IMR-90 (cell line): ENCODE results near the gene PNPLA5. TPM values are rescaled to one million over a fixed set of nuclear protein-coding genes. Genes with fewer than 3 reads are reported as not detected.

Experiments used
- ATAC-seq: fragments of 200-7000 bp; cut with Tn5 transposase; 2 replicates; pipeline ENCODE4 v1.9.1; 2020; ENCODE audit warnings: low read depth, mild to moderate bottlenecking, moderate library complexity
- Bru-seq: library from RNA; stranded (reverse); fragments of 400-500 nt; gene quantifications from one replicate; lab custom pipeline; 2021; lab: Mats Ljungman, UMichigan
- BruChase-seq, 2 experiments: library from RNA; stranded (reverse); fragments of 400-500 nt; gene quantifications; one replicate each; lab custom pipeline; 2021; lab: Mats Ljungman, UMichigan
- BruUV-seq: library from RNA; stranded (reverse); fragments of 400-500 nt; replicated peaks from 2 replicates; lab custom pipeline; 2021; lab: Mats Ljungman, UMichigan
- CTCF ChIA-PET: fragments of 300-600 bp; formaldehyde crosslinking; extraction: SDS; loops from one replicate; lab custom pipeline; 2021; ENCODE audit warnings: antibody characterized with exemption; lab: Yijun Ruan, JAX
- POLR2A ChIA-PET: fragments of 300-600 bp; sonication (Branson Sonifier 250); formaldehyde crosslinking; loops from one replicate; lab custom pipeline; 2022; ENCODE audit warnings: antibody characterized with exemption; ENCODE audit not compliant: unreplicated experiment; lab: Charles Lee
- DNase-seq: peaks from one replicate; pipeline ENCODE4 v3.0.0; 2013
- H2AFZ ChIP-seq: replicated peaks from 2 replicates; pipeline ENCODE3; 2013; ENCODE audit warnings: low read length, mild to moderate bottlenecking; ENCODE audit not compliant: poor library complexity
- H2AK5ac ChIP-seq: 2 replicates; pipeline ENCODE4 v1.6.1; 2013; ENCODE audit warnings: low read depth, low read length, inconsistent platforms
- H2AK9ac ChIP-seq: replicated peaks from 2 replicates; pipeline ENCODE3; 2013; ENCODE audit warnings: mild to moderate bottlenecking, low read depth, low read length, moderate library complexity; ENCODE audit not compliant: poor library complexity
- H2BK120ac ChIP-seq: 2 replicates; pipeline ENCODE4 v1.6.1; 2013; ENCODE audit warnings: low read depth, low read length, inconsistent platforms
- H2BK15ac ChIP-seq: 3 replicates; pipeline ENCODE4 v1.6.1; 2013; ENCODE audit warnings: low read depth, low read length, inconsistent platforms
- H2BK20ac ChIP-seq: 2 replicates; pipeline ENCODE4 v1.6.1; 2013; ENCODE audit warnings: low read depth, mild to moderate bottlenecking, inconsistent platforms, low read length, moderate library complexity
- H2BK5ac ChIP-seq: 2 replicates; pipeline ENCODE4 v1.6.1; 2013; ENCODE audit warnings: mild to moderate bottlenecking, low read depth, low read length, inconsistent platforms; ENCODE audit not compliant: poor library complexity, severe bottlenecking
- H3K14ac ChIP-seq: replicated peaks from 2 replicates; pipeline ENCODE4 v1.6.1; 2013; ENCODE audit warnings: low read depth, low read length, inconsistent platforms
- H3K18ac ChIP-seq: 2 replicates; pipeline ENCODE4 v1.6.1; 2013; ENCODE audit warnings: low read depth, low read length, control low read depth
- H3K23ac ChIP-seq: 2 replicates; pipeline ENCODE4 v1.6.1; 2013; ENCODE audit warnings: low read depth, low read length, inconsistent platforms
- H3K27ac ChIP-seq: 2 replicates; pipeline ENCODE4 v1.5.1; 2013; ENCODE audit warnings: mild to moderate bottlenecking, control low read depth, low read length; ENCODE audit not compliant: insufficient read depth
- H3K27me3 ChIP-seq: 2 replicates; pipeline ENCODE4 v1.6.1; 2013; ENCODE audit warnings: low read length; ENCODE audit not compliant: control insufficient read depth, insufficient read depth
- H3K36me3 ChIP-seq: 2 replicates; pipeline ENCODE4 v1.6.1; 2013; ENCODE audit warnings: low read length, mixed read lengths; ENCODE audit not compliant: control insufficient read depth, insufficient read depth
- H3K4ac ChIP-seq: 2 replicates; pipeline ENCODE4 v1.6.1; 2013; ENCODE audit warnings: low read depth, low read length, inconsistent platforms
- H3K4me1 ChIP-seq: 2 replicates; pipeline ENCODE4 v1.6.1; 2013; ENCODE audit warnings: low read length, mixed read lengths; ENCODE audit not compliant: control insufficient read depth, insufficient read depth
- H3K4me2 ChIP-seq: 2 replicates; pipeline ENCODE4 v1.6.1; 2013; ENCODE audit warnings: low read depth, mild to moderate bottlenecking, control low read depth, low read length, moderate library complexity
- H3K4me3 ChIP-seq: 2 replicates; pipeline ENCODE4 v1.5.1; 2013; ENCODE audit warnings: low read depth, mild to moderate bottlenecking, control low read depth, low read length, moderate library complexity; ENCODE audit not compliant: insufficient read depth
- H3K56ac ChIP-seq: 2 replicates; pipeline ENCODE4 v1.6.1; 2013; ENCODE audit warnings: low read length, inconsistent platforms; ENCODE audit not compliant: insufficient read depth; ENCODE audit errors: extremely low read depth
- H3K79me1 ChIP-seq, 2 experiments: 2 replicates each; pipeline ENCODE4 v1.6.1; 2013; ENCODE audit warnings: low read length in 2 of 2, inconsistent platforms in 1 of 2, low read depth in 1 of 2
- H3K9ac ChIP-seq: 2 replicates; pipeline ENCODE4 v1.6.1; 2013; ENCODE audit warnings: low read depth, low read length, control low read depth
- H3K9me1 ChIP-seq: 2 replicates; pipeline ENCODE4 v1.6.1; 2013; ENCODE audit warnings: low read length, inconsistent platforms; ENCODE audit not compliant: insufficient read depth
- H3K9me3 ChIP-seq: 2 replicates; pipeline ENCODE4 v1.6.1; 2013; ENCODE audit warnings: low read length; ENCODE audit not compliant: control insufficient read depth, insufficient read depth
- H4K20me1 ChIP-seq: 2 replicates; pipeline ENCODE4 v1.6.1; 2013; ENCODE audit warnings: low read length, inconsistent platforms; ENCODE audit not compliant: insufficient read depth
- H4K5ac ChIP-seq: 2 replicates; pipeline ENCODE4 v1.6.1; 2013; ENCODE audit warnings: mild to moderate bottlenecking, low read depth, low read length, control low read depth
- H4K8ac ChIP-seq, 2 experiments: 2 replicates each; pipeline ENCODE4 v1.6.1; 2013; ENCODE audit warnings: low read depth in 2 of 2, low read length in 2 of 2, control low read depth in 1 of 2, inconsistent platforms in 1 of 2
- H4K91ac ChIP-seq: 2 replicates; pipeline ENCODE4 v1.6.1; 2013; ENCODE audit warnings: low read depth, low read length, inconsistent platforms; ENCODE audit not compliant: insufficient read depth
- CTCF ChIP-seq: conservative IDR thresholded peaks from 2 replicates; pipeline ENCODE4 v1.5.1; 2012; ENCODE audit warnings: mild to moderate bottlenecking, low read depth, low read length, improper control_type of control experiment
- POLR2A ChIP-seq: IDR thresholded peaks from 2 replicates; pipeline ENCODE4 v1.6.1; 2012; ENCODE audit warnings: mild to moderate bottlenecking, low read depth, low read length
- WGBS, 2 experiments: methylation state at CpG; one replicate each; pipeline versions ENCODE4 v1.1.5 to v1.1.7; 2013; ENCODE audit warnings: missing lambda C conversion rate in 2 of 2; ENCODE audit not compliant: insufficient read length in 1 of 2; ENCODE audit errors: extremely low coverage in 2 of 2; 5-methylcytosine and 5-hydroxymethylcytosine counted together
- dilution Hi-C: fragments of 300-500 bp; cut with HindIII; formaldehyde crosslinking; loops from one replicate; pipeline ENCODE4 v1.14.3; 2018; ENCODE audit warnings: low sequenced_read_pairs; ENCODE audit not compliant: unreplicated experiment
- in situ Hi-C: fragments of 300-500 bp; cut with MboI; formaldehyde crosslinking; loops from 3 replicates; pipeline ENCODE4 v1.14.3; 2019; ENCODE audit warnings: low sequenced_read_pairs, inconsistent platforms, mixed read lengths
- intact Hi-C: fragments of 100-400 bp; cut with micrococcal nuclease; formaldehyde crosslinking; loops from 2 replicates; pipeline ENCODE4 v1.10.0; 2022
- long read RNA-seq: library from polyadenylated mRNA; unstranded; transcript quantifications from one replicate; pipeline ENCODE4 v2.0.0, GENCODE V29; 2021; ENCODE audit not compliant: unreplicated experiment
- polyA plus RNA-seq, 3 experiments: library from polyadenylated mRNA; depleted of rRNA; stranded (reverse); fragments of >200 nt; gene quantifications; 2 replicates each; pipeline ENCODE4 v1.2.3, GENCODE V29; 2012; ENCODE audit warnings: low replicate concordance in 1 of 3
- total RNA-seq: library from RNA; depleted of rRNA; stranded (reverse); fragments of >200 nt; gene quantifications from 2 replicates; pipeline ENCODE4 v1.2.3, GENCODE V29; 2012; rRNA removed

Gene PNPLA5, protein sequence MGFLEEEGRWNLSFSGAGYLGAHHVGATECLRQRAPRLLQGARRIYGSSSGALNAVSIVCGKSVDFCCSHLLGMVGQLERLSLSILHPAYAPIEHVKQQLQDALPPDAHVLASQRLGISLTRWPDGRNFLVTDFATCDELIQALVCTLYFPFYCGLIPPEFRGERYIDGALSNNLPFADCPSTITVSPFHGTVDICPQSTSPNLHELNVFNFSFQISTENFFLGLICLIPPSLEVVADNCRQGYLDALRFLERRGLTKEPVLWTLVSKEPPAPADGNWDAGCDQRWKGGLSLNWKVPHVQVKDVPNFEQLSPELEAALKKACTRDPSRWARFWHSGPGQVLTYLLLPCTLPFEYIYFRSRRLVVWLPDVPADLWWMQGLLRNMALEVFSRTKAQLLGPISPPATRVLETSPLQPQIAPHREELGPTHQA
- total RNA-seq: 0.18 TPM in 1 of 2 replicates, not detected in the other
- polyA plus RNA-seq (2012; rRNA removed): 0.13 and 0.44 TPM in 2 replicates
- 0.29 and 0.50 TPM in 2 replicates for polyA plus RNA-seq (2012; cell fraction: cytosol; rRNA removed)
- 0.65 TPM in 2 replicates for polyA plus RNA-seq (2012; cell fraction: nucleus; rRNA removed; ENCODE audit: low replicate concordance)
- Bru-seq, nascent RNA: percentile 5 among the genes with signal in this experiment
- not detected for BruChase-seq, experiment 1, labeled RNA remaining after a 6-hour chase
- percentile 19 among the genes with signal in this experiment for BruChase-seq, experiment 2, labeled RNA remaining after a 2-hour chase
- long read RNA-seq: 0 reads

- Histone ChIP-seq H3K56ac (no peak within 1 kb of the TSS), H2AK9ac (peak within 1 kb of the TSS; percentile 87), H3K27ac (no peak within 1 kb of the TSS), H3K4me2 (peak within 1 kb of the TSS; percentile 43), H3K79me1 (no peaks in the 10 kb centered on the region), H3K9me1 (no peaks in the 10 kb centered on the region), H3K9ac (no peak within 1 kb of the TSS), H2BK15ac (no peak within 1 kb of the TSS), H3K27me3 (peaks cover 32% of the 10 kb centered on the region), H3K23ac (no peak within 1 kb of the TSS), H4K5ac (no peak within 1 kb of the TSS), H3K4ac (no peak within 1 kb of the TSS), H2BK5ac (no peak within 1 kb of the TSS), H2BK20ac (no peak within 1 kb of the TSS), H3K18ac (no peak within 1 kb of the TSS), H4K20me1 (no peaks in the 10 kb centered on the region), H3K9me3 (no peaks in the 10 kb centered on the region), H4K91ac (no peak within 1 kb of the TSS), H3K14ac (no peak within 1 kb of the TSS), H4K8ac (no peak within 1 kb of the TSS), H2AK5ac (no peak within 1 kb of the TSS), H3K4me1 (no peaks in the 10 kb centered on the region; the same call in 1 of the 2 replicates), H2AFZ (peak within 1 kb of the TSS; percentile 82), H3K36me3 (no peaks in the 10 kb centered on the region), H3K4me3 (peak within 1 kb of the TSS; percentile 24), H2BK120ac (no peak within 1 kb of the TSS)
- ChIA-PET CTCF (no interaction called here), POLR2A (no interaction called here)
- in situ Hi-C loops (no loop called here), intact Hi-C loops (loop anchor here (2.0 kb wide), 1 partner anchor 55 kb away; no protein-coding TSS in a partner anchor), dilution Hi-C loops (no loop called here)
- peak; percentile 38 for DNase-seq
- peak; percentile 70 for ATAC-seq
- 2% methylated on average over 37 of the region's 72 CpGs; no CpG with 5 or more reads in 1 of the 2 experiments for WGBS, 2 experiments
- no TSS peak for BruUV-seq
- no peak for TF ChIP-seq POLR2A
- 0 out of 2 replicates have a peak, but pooled peaks have one; percentile 13 for TF ChIP-seq CTCF
Observed at GRCh38 chr22:43891360-43892182, at the start of gene PNPLA5. Gene PNPLA5, minus strand, starts transcription at chr22:43892013. Its CDS starts 133 bp downstream, at chr22:43891880.
